Medulla oblongata (tissue), 1 donor: ENCODE results near the gene TP63.
A peak's percentile ranks its signal among the peaks of the same experiment; 100 is the strongest.

ENCODE experiments used
- DNase-seq: peaks from one replicate; pipeline ENCODE4 v3.0.0-alpha.2; 2015; ENCODE audit errors: extremely low spot score

The TP63 gene

GRCh38 chr3:189683546-189684255 is 52.5 kb downstream of the TP63 start:
- DNase-seq: no peak

DNA sequence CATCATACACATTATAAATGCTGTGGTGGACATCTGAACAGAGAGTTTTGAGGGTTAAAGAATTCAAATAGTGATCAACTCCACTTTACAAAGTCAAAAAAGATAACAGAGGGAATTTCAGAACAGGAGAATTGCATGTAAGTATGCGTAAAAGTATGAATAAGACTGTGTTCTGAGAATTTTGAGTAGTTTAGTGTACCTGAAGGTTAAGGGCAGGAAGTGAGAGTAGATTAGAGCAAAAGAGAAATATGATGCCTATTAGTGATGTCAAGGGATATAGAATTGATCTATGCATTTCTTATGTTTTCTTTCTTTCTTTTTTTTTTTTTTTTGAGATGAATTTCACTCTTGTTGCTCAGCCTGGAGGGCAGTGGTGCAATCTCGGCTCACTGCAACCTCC is 53.1 kb downstream of the TP63 start:
- no peak for DNase-seq

- DNase-seq: no peak
Observed at GRCh38 chr3:189685291-189685690, 54.1 kb downstream of the TP63 start.

GRCh38 chr3:189685860-189686259 is 54.7 kb downstream of the TP63 start:
- no peak for DNase-seq

DNA sequence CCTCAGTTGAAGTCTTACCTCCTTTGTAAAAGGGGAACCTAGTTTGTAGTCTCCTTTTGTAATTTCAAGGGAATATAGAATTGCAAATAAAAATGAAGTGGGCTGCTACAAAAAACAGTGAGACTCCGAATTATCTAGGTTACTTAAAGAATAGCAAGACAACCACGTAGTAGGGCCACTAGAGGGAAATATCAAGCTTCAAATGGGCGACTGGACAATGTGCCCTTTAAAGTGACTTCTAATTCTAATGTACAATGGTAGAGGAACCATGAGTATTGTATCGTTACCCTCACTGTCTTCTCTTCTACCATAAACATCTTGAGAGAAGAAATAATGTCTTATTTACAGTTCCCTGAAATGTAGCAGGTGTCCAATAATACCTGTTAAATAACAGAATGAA is 56.3 kb downstream of the TP63 start:
- DNase-seq: no peak

DNA sequence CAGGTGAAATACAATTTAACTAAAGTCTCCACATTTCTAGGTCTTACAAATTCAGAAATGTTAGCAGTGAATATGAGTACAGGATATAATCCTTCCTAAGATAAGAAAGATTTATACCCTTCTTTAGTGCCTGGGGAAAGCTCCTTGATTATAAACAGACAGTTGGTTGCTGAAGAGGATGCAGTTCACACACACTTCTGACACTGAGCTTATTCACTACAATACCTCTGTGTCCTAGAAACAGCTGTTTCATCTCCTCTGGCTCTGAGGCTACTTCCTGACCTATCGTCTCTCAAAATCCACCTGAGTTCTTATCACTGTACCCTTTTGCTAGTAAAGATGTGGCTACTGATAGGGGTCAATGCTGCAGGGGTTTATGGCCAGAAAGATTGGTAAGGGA is 57.1 kb downstream of the TP63 start:
- DNase-seq: no peak

GRCh38 chr3:189689625-189690024 is 58.4 kb downstream of the TP63 start:
- no peak for DNase-seq

DNA sequence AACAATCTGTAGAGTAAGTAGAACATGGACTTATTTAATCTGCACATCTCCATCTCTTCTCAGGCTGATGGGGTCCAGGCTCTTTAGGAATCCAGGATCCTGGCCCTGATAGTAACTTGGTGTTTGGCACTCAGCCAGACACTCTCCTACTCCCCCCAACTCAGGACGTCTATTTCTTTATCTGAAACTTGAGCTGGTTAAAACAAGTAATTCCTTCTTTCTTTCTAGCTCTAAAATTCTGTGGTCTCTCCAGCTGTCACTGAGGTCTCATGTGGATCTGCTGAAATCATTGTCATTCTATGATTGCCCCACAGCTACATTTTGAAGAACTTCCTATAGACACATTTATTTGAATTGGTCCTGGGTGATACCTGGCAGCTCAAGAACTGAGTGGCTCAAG is 59.0 kb downstream of the TP63 start:
- DNase-seq: no peak

DNA sequence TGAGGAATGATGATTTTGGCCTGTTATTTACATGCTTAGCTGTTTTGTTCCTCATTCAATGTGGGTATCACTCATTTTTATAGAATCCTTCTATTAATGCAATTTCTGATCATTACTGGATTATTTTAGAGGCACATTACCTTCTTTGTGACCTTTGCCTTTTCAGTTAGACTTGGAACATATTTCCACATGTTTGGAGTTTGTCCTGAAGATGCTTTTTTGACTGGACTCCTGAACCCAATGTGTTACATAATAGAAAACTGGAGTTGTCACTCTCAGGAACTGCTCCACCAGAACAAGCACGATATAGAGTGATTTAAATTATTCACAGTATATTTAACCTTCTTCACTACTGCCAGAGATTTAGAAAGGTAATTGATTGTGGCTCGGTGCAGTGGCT is 59.5 kb downstream of the TP63 start:
- DNase-seq: no peak

- DNase-seq: no peak
Observed at GRCh38 chr3:189695400-189695799, 64.2 kb downstream of the TP63 start.

DNA sequence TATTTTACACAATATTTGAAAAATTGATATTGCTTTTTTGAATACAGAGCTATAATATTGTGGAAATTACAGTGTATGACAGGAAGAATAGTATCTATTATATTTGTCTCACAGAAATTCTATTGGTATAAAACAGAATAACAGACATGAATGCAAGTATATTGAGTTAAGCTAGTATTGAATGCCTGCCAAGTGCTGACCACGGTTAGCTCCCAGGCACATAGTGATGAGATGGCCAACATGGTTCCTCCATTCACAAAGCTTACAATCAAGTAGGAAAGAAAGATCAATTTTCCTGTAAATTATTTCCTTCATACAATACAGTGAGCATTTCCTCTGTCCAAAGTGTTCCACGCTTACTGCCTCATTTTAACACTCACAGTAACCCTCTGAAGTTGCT is 67.6 kb downstream of the TP63 start:
- DNase-seq: no peak

- no peak for DNase-seq
Observed at GRCh38 chr3:189699885-189700284, 68.7 kb downstream of the TP63 start.

- DNase-seq: peak; percentile 10
Observed at GRCh38 chr3:189702066-189702646, 71.0 kb downstream of the TP63 start.

GRCh38 chr3:189703865-189704264 is 72.7 kb downstream of the TP63 start:
- DNase-seq: no peak

DNA sequence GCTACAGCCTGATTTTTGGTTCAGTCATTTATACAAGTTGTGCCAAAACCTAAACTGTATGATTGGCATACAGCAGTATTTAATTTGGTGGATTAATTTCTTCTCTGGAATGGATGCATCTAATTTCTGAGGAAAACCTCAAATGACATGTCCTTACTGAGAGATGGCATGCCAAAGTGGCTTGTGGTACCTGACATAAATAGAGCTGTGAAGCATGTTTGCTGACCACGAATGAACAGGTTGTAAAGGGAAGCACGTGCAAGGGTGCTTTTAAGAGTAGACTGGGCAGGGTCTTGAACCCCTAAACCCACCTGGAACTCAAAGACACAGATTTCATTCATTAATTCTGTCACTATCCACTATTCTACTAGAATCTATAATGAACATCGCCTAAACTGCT is 77.2 kb downstream of the TP63 start:
- DNase-seq: no peak

- peak; percentile 32 for DNase-seq
Observed at GRCh38 chr3:189710620-189711402, 79.6 kb downstream of the TP63 start.

DNA sequence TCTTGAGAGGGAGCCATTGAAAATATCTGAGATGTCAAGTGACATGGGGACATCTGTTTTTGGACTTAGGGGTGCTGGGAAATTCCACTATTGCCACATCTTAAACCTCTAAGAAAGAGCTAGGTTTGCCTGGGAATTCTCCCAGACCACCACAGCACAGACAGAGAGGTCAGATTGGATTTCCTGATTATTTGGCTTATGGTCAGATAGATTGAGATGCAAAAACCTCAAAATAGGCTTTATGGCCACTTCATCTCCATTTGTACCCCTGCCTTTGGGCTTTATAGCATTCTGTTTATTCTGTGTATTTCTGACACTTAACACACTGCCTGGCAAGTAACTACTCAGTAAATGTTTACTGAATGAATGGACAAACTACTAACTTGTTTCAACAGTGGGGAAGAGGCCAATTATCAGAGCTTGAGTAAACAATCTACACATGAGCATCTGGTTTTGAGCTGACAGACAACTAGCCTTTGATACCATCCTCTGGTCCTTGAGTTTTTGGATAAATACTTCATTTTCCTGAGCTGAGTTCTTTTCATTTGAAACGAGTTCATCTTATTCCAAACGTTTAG is 81.8 kb downstream of the TP63 start:
- DNase-seq: no peak

- DNase-seq: no peak
Observed at GRCh38 chr3:189714991-189715961, 84.1 kb downstream of the TP63 start.

- DNase-seq: no peak
Observed at GRCh38 chr3:189718215-189718614, 87.0 kb downstream of the TP63 start.

GRCh38 chr3:189720736-189721417 is 89.7 kb downstream of the TP63 start:
- no peak for DNase-seq
